Transverse colon (tissue), 4 donors: ENCODE measurements around the gene PRKAR1B.

Experiments
- EP300 ChIP-seq: sonication (generic); formaldehyde crosslinking; IDR thresholded peaks from one replicate; pipeline ENCODE4 v1.6.1; 2017; ENCODE audit warnings: antibody characterized with exemption, low read depth
- POLR2A ChIP-seq: fragments of 450-650 bp; IDR thresholded peaks from one replicate; pipeline ENCODE4 v1.6.1; 2016; ENCODE audit warnings: antibody characterized with exemption, mild to moderate bottlenecking, moderate library complexity
- POLR2AphosphoS5 ChIP-seq, 3 donors: sonication (generic); formaldehyde crosslinking; IDR thresholded peaks; one replicate each; pipeline ENCODE4 v1.6.1; 2016; ENCODE audit warnings: antibody characterized with exemption in 3 of 3
- TF ChIP-seq, protein P1 (sequence below), 5 experiments: fragments of 200-600 bp in 3 of 5; fragments of 450-650 bp in 2 of 5; sonication (generic) in 3 of 5; IDR thresholded peaks; 1 replicate in 2 of 5; 2 replicates in 3 of 5; pipeline ENCODE4 v1.5.1; 2016 to 2017; ENCODE audit warnings: antibody characterized with exemption in 5 of 5, inconsistent platforms in 3 of 5, mild to moderate bottlenecking in 2 of 5, moderate library complexity in 1 of 5

DNA sequence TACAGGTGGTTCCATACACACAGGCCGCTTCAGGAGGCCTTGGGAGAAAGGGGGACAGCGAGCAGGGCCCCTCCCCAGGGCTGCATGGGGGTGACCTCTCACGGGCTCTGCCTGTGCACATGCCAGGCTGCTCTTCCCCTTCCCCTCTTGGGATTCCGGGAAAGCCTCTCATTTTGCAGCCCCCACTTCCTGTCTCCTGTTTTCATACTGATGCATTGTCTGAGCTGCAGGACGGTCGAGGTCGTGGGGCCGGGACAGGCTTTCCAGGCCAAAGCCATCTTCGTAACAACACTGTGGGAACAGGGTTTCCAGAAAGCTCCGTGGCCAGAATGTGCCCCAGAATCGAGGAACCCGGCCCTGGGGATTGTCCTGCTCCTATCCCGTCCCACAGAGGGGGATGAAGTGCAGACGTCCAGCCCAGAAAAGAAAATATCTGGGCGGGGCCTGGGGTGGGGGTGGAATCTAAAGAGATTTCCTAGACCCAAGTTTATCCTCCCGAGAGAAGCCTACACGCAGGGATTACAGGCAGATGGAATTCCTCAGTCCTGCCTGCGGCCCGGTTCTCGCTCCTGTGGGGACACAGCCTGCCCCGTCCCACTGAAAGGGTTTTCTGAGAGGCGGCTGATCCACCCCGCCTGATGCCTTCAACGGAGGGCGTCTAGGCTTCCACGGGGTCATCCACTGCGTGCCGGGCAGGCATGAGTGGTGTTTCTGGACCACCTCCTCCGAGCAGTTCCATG, 30.1 kb downstream of the PRKAR1B start:
- no peak for TF ChIP-seq POLR2A
- TF ChIP-seq, protein P1, sequence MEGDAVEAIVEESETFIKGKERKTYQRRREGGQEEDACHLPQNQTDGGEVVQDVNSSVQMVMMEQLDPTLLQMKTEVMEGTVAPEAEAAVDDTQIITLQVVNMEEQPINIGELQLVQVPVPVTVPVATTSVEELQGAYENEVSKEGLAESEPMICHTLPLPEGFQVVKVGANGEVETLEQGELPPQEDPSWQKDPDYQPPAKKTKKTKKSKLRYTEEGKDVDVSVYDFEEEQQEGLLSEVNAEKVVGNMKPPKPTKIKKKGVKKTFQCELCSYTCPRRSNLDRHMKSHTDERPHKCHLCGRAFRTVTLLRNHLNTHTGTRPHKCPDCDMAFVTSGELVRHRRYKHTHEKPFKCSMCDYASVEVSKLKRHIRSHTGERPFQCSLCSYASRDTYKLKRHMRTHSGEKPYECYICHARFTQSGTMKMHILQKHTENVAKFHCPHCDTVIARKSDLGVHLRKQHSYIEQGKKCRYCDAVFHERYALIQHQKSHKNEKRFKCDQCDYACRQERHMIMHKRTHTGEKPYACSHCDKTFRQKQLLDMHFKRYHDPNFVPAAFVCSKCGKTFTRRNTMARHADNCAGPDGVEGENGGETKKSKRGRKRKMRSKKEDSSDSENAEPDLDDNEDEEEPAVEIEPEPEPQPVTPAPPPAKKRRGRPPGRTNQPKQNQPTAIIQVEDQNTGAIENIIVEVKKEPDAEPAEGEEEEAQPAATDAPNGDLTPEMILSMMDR (IDR thresholded peaks at IDR 0.05) = no peak
- no peak for TF ChIP-seq POLR2AphosphoS5 (IDR thresholded peaks at IDR 0.05)
- TF ChIP-seq EP300 = no peak
